ENCODE data around the gene CYP2R1.

DNA sequence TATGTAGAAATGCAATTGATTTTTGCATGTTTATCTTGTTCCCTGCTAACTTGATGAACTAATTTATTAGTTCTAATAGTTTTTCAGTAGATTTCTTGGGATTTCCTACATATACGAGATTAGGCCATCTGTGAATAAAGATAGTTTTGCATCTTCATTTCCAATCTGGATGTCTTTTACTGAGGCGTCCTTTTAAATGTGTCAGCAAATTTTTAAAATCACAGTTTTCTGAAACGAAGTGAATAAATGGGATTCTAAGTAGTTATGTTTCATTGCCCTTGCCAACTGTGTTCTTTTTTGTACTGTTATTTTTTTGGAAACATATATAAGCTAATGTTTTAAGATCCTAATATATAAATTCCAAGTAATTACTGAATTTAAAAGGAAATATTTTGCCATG is 50.0 kb downstream of the CYP2R1 start:
- TF ChIP-seq POLR2A (IDR thresholded peaks at IDR 0.05; ENCODE audit: low read depth, low read length) (no peak), POLR2AphosphoS5 (IDR thresholded peaks at IDR 0.05; ENCODE audit: low read depth, low read length) (no peak), TAF1 (IDR thresholded peaks at IDR 0.05; ENCODE audit: low read depth, low read length) (no peak), SPI1 (IDR thresholded peaks at IDR 0.05; ENCODE audit: low read depth, low read length) (no peak), POU2F2 (IDR thresholded peaks at IDR 0.05; ENCODE audit: low read depth, low read length) (no peak), PAX5 (IDR thresholded peaks at IDR 0.05; ENCODE audit: insufficient read depth, low read length, severe bottlenecking) (no peak)

Measured in GM12891 (cell line).